ENCODE results near the gene RAD51B.
A peak's percentile ranks its signal among the peaks of the same experiment; 100 is the strongest.

Gene RAD51B

DNA sequence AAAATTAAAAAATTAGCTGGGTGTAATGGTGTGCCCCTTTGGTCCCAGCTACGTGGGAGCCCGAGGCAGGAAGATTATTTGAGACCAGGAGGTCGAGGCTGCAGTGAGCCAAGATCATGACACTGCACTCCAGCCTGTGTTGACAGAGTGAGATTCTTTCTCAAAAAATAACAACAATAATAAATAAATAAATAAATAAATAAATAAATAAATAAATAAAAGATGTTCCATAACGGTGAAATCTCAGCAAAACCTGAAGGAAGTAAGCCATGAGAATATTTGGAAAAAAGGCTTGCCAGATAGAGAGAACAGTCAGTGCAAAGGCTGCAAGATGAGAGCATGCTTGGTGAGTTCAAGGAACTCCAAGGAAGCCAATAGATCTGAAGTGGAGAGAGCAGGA lies 176.7 kb downstream of the RAD51B start:
- no peak overlapping the region for H3K4me3 Mint-ChIP-seq
- TF ChIP-seq, protein P1, sequence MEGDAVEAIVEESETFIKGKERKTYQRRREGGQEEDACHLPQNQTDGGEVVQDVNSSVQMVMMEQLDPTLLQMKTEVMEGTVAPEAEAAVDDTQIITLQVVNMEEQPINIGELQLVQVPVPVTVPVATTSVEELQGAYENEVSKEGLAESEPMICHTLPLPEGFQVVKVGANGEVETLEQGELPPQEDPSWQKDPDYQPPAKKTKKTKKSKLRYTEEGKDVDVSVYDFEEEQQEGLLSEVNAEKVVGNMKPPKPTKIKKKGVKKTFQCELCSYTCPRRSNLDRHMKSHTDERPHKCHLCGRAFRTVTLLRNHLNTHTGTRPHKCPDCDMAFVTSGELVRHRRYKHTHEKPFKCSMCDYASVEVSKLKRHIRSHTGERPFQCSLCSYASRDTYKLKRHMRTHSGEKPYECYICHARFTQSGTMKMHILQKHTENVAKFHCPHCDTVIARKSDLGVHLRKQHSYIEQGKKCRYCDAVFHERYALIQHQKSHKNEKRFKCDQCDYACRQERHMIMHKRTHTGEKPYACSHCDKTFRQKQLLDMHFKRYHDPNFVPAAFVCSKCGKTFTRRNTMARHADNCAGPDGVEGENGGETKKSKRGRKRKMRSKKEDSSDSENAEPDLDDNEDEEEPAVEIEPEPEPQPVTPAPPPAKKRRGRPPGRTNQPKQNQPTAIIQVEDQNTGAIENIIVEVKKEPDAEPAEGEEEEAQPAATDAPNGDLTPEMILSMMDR (IDR thresholded peaks at IDR 0.05; ENCODE audit: unreplicated experiment in 3 of 3): no peak
- no peaks in the 10 kb centered on the region for H3K9me3 Mint-ChIP-seq
- H3K36me3 Mint-ChIP-seq (ENCODE audit: low read depth): no peaks in the 10 kb centered on the region
- peaks cover 29% of the 10 kb centered on the region for H3K4me1 Mint-ChIP-seq
- peak overlapping the region in 2 of 3 experiments; percentile 9 to 48 for H3K27ac Mint-ChIP-seq
- no peaks in the 10 kb centered on the region for H3K27me3 Mint-ChIP-seq (ENCODE audit: low read depth)

- Mint-ChIP-seq H3K4me3 (no peak overlapping the region), H3K4me1 (peaks cover 26% of the 10 kb centered on the region), H3K27ac (peak overlapping the region; percentile 53 to 95 (median 92)), H3K27me3 (ENCODE audit: low read depth) (no peaks in the 10 kb centered on the region), H3K36me3 (ENCODE audit: low read depth) (no peaks in the 10 kb centered on the region), H3K9me3 (peaks cover 10% of the 10 kb centered on the region)
- TF ChIP-seq, protein P1 (IDR thresholded peaks at IDR 0.05; ENCODE audit: unreplicated experiment in 3 of 3): no peak
Measured at GRCh38 chr14:67998834-67999233, 179.3 kb downstream of the RAD51B start.

DNA sequence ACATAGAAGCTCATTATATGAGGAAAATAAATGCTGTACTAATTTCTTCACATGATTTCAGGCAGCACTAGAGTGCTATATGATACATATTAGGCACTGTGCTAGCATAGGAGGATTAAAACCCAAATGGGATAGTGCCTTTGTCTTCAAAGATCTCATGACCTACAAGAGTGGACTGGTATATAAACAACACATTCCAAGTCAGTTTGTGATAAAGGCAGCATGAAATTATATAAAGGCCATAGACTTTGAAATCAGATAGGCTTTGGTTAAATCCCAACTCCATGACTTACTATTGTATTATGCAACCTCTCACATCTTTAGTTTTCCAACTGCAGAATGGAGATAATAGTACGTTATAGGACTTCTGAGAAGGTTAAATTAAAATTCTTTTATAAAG lies 179.7 kb downstream of the RAD51B start:
- H3K27me3 Mint-ChIP-seq (ENCODE audit: low read depth): no peaks in the 10 kb centered on the region
- H3K36me3 Mint-ChIP-seq (ENCODE audit: low read depth): no peaks in the 10 kb centered on the region
- H3K9me3 Mint-ChIP-seq: peaks cover 10% of the 10 kb centered on the region
- TF ChIP-seq, protein P1 (IDR thresholded peaks at IDR 0.05; ENCODE audit: unreplicated experiment in 3 of 3): no peak
- no peak overlapping the region for H3K4me3 Mint-ChIP-seq
- peaks cover 26% of the 10 kb centered on the region for H3K4me1 Mint-ChIP-seq
- H3K27ac Mint-ChIP-seq: peak overlapping the region; percentile 76 to 95 (median 92)

DNA sequence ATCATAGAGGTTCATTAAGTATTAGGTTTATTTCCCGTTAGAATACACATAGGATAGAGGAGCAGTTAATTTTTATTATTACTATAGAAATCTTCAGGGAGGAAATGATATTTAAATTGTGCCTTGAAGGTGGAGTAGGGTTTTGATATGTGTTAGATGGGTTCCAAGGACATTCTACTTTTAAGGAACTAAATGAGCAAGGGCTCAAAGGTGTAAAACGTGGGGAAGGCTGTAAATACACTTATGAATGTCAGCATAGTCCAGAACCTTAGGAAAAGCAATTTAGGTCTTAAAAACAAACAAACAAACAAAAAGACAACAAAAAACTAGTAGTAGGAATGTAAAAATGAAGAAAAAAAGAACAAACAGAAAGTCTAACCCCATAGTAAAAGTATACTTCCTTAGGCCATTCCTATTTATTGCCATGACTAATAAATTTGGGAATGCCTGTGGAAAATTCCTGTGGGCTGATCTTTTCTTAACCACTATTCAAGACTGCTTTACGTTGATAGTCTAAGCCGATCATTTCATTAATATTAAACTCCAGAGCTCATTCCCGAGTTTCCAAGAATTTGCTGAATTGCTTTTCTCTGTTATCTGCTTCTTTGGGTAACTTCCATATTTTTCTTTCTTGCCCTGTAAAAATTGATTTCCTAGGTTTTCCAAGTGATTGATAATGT lies 180.3 kb downstream of the RAD51B start:
- no peaks in the 10 kb centered on the region for H3K27me3 Mint-ChIP-seq (ENCODE audit: low read depth)
- peak overlapping the region in 1 of 3 experiments; percentile 5 for H3K4me3 Mint-ChIP-seq
- H3K4me1 Mint-ChIP-seq: peaks cover 26% of the 10 kb centered on the region
- H3K36me3 Mint-ChIP-seq (ENCODE audit: low read depth): no peaks in the 10 kb centered on the region
- peak overlapping the region; percentile 76 to 95 (median 92) for H3K27ac Mint-ChIP-seq
- TF ChIP-seq, protein P1 (IDR thresholded peaks at IDR 0.05; ENCODE audit: unreplicated experiment in 3 of 3): no peak
- H3K9me3 Mint-ChIP-seq: peaks cover 10% of the 10 kb centered on the region

GRCh38 chr14:68000511-68000910 lies 180.9 kb downstream of the RAD51B start:
- Mint-ChIP-seq H3K27ac (peak overlapping the region; percentile 76 to 95 (median 92)), H3K4me1 (peaks cover 26% of the 10 kb centered on the region), H3K36me3 (ENCODE audit: low read depth) (no peaks in the 10 kb centered on the region), H3K4me3 (peak overlapping the region in 1 of 3 experiments; percentile 34), H3K27me3 (ENCODE audit: low read depth) (no peaks in the 10 kb centered on the region), H3K9me3 (peaks cover 10% of the 10 kb centered on the region)
- TF ChIP-seq, protein P1 (IDR thresholded peaks at IDR 0.05; ENCODE audit: unreplicated experiment in 3 of 3): no peak

DNA sequence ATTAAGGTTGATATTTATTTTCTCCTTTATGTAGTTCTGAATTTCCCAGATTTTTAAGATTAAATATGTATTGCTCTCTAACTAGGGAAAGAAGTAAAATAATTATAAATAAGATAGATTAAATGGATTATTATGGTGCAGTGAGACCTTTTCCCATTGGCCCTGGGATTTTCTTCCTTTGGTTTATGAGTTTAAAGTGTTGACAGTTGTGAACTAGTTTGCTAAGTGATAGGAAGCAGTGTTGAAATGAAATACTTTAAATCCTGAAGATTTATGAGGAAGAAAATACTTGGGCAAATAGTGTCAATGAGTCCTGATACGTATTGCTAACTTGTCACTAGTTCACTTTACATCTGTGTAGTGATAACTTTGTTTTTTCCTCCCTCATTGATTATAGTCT lies 188.9 kb downstream of the RAD51B start:
- Mint-ChIP-seq H3K36me3 (ENCODE audit: low read depth) (no peaks in the 10 kb centered on the region), H3K9me3 (no peaks in the 10 kb centered on the region), H3K4me3 (no peak overlapping the region), H3K27ac (peak overlapping the region in 2 of 3 experiments; percentile 28 to 94), H3K27me3 (ENCODE audit: low read depth) (peaks cover 3% of the 10 kb centered on the region), H3K4me1 (peaks cover 38% of the 10 kb centered on the region)
- TF ChIP-seq, protein P1 (IDR thresholded peaks at IDR 0.05; ENCODE audit: unreplicated experiment in 3 of 3): no peak

Measured in nephron (organoid).